Inflammatory macrophage treated with lipopolysaccharide for 1 hour (primary cell): Measurements from ENCODE around the gene GNG13.
"Not testable (repeated sequence)": the region's sequence is repeated elsewhere in the genome, so short reads cannot be mapped to it uniquely, and the experiment has no call there.

ENCODE experiments used
- DNase-seq, 2 donors: peaks; one replicate each; pipeline ENCODE4 v3.0.0-alpha.2; 2020 to 2022

GNG13 gene

GRCh38 chr16:776824-777223 is 23.7 kb downstream of the GNG13 start:
- DNase-seq = no peak

GRCh38 chr16:776298-776697 is 24.2 kb downstream of the GNG13 start:
- not testable (repeated sequence) for DNase-seq

- DNase-seq = no peak
Measured at GRCh38 chr16:775236-775796, 25.2 kb downstream of the GNG13 start.

GRCh38 chr16:774086-775001 is 26.2 kb downstream of the GNG13 start:
- no peak for DNase-seq

- no peak for DNase-seq
Measured at GRCh38 chr16:772959-773358, 27.6 kb downstream of the GNG13 start.

- no peak for DNase-seq
Measured at GRCh38 chr16:770411-770810, 30.1 kb downstream of the GNG13 start.

GRCh38 chr16:769934-770333 is 30.6 kb downstream of the GNG13 start:
- no peak for DNase-seq

GRCh38 chr16:769184-769784 is 31.2 kb downstream of the GNG13 start:
- no peak for DNase-seq

- no peak for DNase-seq
Measured at GRCh38 chr16:768428-768827, 32.1 kb downstream of the GNG13 start.

- DNase-seq = no peak
Measured at GRCh38 chr16:767743-768235, 32.7 kb downstream of the GNG13 start.

GRCh38 chr16:766820-767640 is 33.5 kb downstream of the GNG13 start:
- no peak for DNase-seq

GRCh38 chr16:766008-766819 is 34.3 kb downstream of the GNG13 start:
- no peak for DNase-seq

GRCh38 chr16:765488-765865 is 35.1 kb downstream of the GNG13 start:
- no peak for DNase-seq

- DNase-seq = no peak
Measured at GRCh38 chr16:764848-765487, 35.6 kb downstream of the GNG13 start.

GRCh38 chr16:764184-764750 is 36.3 kb downstream of the GNG13 start:
- no peak for DNase-seq

GRCh38 chr16:763369-764183 is 37.0 kb downstream of the GNG13 start:
- DNase-seq = no peak

GRCh38 chr16:762595-763268 is 37.8 kb downstream of the GNG13 start:
- no peak for DNase-seq

GRCh38 chr16:761625-762513 is 38.7 kb downstream of the GNG13 start:
- DNase-seq = no peak
